HG02943 (cell line): Measurements from ENCODE around the gene SLC25A43.
"Not testable (repeated sequence)": the region's sequence is repeated elsewhere in the genome, so short reads cannot be mapped to it uniquely, and the experiment has no call there.

Experiments
- ATAC-seq: cut with Tn5 transposase; IDR thresholded peaks from one replicate; pipeline ENCODE4 v1.9.1; 2021; ENCODE audit warnings: mild to moderate bottlenecking, low read depth, moderate library complexity; ENCODE audit not compliant: unreplicated experiment

The SLC25A43 gene

DNA sequence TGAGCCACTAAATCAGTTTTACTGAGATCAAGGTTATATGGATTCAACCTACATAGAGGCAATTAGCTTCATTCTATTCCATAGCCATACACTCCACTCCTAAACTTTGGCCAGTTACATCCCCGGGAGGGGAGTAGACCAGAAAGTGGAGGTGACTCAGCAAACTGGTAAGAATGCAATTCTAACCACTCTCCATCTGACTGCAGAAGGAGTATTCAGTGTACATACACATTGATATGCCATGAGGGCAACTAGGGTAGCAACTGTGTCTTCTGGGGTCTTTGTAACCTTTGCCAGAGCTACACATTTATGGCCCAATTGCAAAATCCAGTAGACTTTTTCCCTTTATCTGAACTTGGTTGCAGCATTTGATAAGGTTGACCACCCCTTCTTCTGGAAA is 7.6 kb downstream of the SLC25A43 start:
- no peak for ATAC-seq

DNA sequence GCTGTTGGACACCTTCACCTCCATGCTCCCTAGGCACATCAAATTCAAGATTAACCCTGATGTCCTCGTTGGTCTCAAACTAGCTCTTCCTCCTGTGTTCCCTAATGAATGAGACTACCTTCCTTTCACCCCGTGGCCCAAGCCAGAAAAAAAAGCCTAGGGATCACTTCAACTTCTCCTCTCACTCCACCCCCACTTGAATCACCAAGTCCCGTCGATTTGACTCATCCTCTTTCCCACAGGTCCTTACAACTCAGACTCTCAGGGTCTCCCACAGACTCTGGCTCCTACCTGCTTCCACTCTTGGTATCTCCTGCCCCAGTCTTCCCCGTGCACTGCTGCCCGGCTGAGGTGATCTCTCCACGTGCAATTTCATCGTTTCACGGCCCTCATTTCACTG is 8.5 kb downstream of the SLC25A43 start:
- no peak for ATAC-seq

GRCh38 chrX:119410027-119410819 is 11.1 kb downstream of the SLC25A43 start:
- no peak for ATAC-seq

- no peak for ATAC-seq
Measured at GRCh38 chrX:119410854-119411253, 11.7 kb downstream of the SLC25A43 start.

DNA sequence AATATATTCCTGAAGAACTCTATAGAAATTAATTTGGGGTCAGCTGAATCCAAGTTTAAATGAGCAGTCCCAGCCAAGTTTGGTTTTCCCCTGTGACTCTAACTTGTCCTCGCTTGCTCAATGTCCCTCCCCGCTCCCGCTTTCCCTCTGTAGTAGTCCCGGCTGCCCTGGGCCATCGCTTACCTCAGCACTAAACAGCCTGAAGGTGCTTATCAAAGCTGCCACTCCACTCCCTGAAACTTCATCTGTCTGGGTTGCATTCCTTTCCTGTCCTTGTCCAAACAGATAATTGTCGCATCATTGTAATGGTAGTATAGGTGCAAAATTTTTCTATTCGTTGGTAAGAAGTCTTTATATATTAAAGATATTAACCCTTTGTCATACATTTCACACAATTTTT is 12.8 kb downstream of the SLC25A43 start:
- no peak for ATAC-seq

- no peak for ATAC-seq
Measured at GRCh38 chrX:119417376-119417775, 18.2 kb downstream of the SLC25A43 start.

DNA sequence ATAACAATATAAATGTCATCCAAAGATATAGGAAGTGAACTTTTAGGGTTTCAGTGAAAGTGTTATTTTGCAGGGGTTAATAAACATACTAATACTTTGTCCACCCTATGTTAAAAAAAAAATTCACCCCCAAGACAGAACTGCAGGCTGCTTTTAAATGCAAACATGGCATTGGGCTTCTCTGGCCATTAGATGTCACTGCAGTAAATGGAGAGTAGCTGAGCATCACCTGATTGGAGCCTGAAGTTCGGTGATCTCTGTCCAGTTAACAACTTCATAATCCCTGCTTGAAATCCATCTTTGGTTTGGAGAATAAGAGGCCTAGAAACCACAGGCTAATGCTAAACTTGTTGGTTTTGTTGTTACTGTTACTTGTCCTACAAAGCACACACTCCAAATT is 18.7 kb downstream of the SLC25A43 start:
- ATAC-seq, result no peak

DNA sequence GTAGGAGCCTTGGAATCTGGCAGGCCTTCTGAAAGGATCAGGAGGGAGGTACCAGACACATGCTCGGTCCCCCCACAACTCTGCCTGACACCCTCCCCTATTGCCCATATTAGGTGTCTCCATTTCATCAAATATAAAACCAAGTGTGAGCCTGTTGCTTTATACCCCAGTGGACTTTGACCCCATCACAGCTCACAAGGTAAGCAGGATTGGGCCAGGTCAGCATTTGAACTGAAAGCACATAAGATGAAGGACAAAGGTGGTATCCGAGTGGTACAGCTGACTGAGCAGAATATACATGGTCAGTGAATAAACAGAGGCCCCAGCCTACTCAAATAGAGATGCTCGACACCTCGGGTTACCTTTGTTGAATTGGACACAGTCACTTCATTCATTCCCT is 20.0 kb downstream of the SLC25A43 start:
- ATAC-seq, result no peak

GRCh38 chrX:119419898-119420297 is 20.8 kb downstream of the SLC25A43 start:
- no peak for ATAC-seq

GRCh38 chrX:119421016-119421705 is 22.0 kb downstream of the SLC25A43 start:
- no peak for ATAC-seq

GRCh38 chrX:119423631-119424030 is 24.5 kb downstream of the SLC25A43 start:
- ATAC-seq, result no peak

GRCh38 chrX:119424999-119425398 is 25.9 kb downstream of the SLC25A43 start:
- ATAC-seq, result no peak

DNA sequence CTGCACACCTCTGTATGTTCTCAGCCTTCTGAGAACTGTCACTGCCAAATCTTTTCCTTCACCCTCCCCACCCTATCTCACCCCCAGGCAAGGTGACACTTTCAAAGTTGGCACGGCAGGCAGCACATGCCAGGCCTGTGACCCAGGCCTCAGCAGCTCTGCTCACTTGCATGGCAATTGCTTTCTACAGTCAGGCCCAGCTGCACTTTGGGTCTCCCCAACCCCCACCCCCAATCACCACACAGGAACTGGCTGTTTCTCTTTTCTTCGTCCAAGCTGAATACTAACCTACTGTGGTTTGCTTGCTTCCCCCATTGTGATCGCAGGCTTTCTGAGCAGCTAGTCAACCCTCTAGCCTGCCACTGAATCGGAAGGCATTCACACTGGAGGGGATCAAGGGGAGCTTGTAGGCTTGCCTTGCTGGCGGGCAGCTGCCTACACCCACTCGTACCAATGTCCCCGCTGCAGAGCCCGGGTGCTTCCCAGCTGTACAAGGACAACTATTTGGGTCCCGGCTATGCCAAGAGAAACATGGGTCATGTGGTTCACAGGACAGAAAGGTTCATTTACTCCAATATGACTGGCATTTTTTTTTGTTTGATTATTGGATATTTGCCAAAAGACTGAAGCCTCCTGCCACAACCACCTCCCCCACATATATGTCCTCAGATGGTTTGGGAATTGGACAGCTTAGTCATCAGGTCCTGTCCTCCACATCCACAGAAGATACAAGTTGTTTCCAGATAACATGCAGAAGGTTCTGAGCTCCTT is 28.1 kb downstream of the SLC25A43 start:
- ATAC-seq, result peak; percentile 76

GRCh38 chrX:119427795-119428185 is 28.7 kb downstream of the SLC25A43 start:
- no peak for ATAC-seq

DNA sequence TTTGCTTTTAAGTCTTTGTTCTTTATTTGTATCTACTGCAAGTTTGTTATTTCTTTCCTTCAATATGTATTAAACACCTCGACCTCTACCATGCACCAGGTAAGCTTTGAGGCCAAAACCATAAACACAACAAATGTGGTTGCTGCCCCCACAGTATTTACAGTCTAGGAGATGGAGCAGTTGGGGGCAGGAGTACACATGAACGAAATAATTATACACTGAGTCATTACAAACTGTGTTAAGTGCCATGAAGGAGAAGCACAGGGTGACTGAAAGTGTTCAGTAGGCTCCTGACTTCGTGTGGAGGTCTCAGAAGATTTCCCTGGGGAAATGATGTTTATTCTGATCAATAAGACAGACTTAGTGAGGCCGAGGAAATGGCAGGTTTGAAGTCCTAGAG is 30.3 kb downstream of the SLC25A43 start:
- no peak for ATAC-seq

DNA sequence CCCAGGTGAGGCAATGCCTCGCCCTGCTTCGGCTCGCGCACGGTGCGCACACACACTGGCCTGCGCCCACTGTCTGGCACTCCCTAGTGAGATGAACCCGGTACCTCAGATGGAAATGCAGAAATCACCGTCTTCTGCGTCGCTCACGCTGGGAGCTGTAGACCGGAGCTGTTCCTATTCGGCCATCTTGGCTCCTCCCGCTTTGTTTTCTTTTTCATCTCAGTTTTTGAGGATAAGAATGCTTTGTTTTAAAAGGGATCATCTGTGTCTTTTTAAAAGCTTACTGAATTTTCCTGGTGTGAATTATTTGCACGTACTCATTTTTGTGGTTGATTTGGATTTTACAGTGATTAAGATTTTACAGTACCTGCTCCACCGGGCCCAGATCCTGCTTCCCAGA is 42.2 kb downstream of the SLC25A43 start:
- not testable (repeated sequence) for ATAC-seq

- no peak for ATAC-seq
Measured at GRCh38 chrX:119442286-119442685, 43.1 kb downstream of the SLC25A43 start.

GRCh38 chrX:119453202-119453601 is 54.1 kb downstream of the SLC25A43 start:
- no peak for ATAC-seq

DNA sequence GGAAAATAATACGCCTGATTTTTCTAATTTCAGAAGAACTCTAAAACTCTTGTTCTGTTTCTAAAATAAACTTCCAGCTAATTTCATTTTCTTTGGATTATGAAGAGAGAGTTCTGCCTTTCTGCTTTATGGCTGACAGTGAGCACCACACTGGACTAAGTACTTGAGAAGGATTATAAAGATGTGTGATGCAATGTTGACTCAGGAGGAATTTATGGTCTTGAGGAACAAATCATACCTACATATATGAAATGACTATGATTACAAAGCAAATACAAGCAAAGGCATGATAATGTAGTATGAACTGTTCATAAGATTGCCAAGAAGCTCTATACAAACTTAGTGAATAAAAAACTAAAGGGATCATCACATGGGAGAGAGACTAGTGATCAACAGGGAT is 56.1 kb downstream of the SLC25A43 start:
- no peak for ATAC-seq

- ATAC-seq, result no peak
Measured at GRCh38 chrX:119459181-119459580, 60.0 kb downstream of the SLC25A43 start.

- no peak for ATAC-seq
Measured at GRCh38 chrX:119465555-119465954, 66.4 kb downstream of the SLC25A43 start.
